HG02678 (cell line): ENCODE results near the gene NECAB3.

Experiments
- ATAC-seq: cut with Tn5 transposase; IDR thresholded peaks from one replicate; pipeline ENCODE4 v1.9.1; 2021; ENCODE audit warnings: mild to moderate bottlenecking, moderate library complexity; ENCODE audit not compliant: unreplicated experiment

Gene NECAB3

DNA sequence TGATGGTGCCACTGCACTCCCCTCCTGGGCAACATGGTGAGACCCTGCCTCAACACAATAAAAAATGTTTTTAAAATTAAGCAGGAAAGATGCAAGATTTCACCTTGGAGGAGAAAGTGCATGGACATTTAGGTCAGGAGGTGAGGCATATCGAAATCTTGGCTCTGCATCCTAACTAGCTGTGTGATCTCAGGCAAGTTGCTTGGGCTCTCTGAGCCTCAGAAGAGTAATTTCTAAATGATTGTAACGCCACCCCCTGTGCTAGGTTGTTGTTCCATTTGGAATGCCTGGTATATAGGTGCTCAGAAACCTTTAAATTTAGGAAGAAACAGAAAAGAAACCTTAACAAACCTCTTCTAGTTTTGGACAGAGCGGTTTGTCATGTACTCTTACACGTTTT, 48.0 kb downstream of the NECAB3 start:
- no peak for ATAC-seq

DNA sequence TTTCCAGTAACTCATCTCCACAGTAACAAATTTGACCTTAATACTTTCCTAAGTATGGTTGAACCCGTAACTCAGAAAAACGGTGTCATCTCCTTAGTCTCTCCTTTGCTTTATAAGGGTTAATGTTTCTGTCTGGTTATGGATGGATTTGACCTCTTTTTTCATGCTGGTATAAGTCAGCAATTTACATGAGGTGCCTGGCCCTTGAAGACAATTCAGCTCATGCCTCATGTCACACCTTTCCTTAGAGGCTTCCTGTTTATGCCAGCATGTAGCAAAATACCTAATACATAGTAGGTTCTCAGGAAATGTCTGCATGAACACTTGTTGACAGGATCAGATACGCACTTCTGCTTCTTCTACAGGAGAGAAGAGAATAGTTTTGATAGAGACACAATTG, 49.8 kb downstream of the NECAB3 start:
- ATAC-seq: no peak

DNA sequence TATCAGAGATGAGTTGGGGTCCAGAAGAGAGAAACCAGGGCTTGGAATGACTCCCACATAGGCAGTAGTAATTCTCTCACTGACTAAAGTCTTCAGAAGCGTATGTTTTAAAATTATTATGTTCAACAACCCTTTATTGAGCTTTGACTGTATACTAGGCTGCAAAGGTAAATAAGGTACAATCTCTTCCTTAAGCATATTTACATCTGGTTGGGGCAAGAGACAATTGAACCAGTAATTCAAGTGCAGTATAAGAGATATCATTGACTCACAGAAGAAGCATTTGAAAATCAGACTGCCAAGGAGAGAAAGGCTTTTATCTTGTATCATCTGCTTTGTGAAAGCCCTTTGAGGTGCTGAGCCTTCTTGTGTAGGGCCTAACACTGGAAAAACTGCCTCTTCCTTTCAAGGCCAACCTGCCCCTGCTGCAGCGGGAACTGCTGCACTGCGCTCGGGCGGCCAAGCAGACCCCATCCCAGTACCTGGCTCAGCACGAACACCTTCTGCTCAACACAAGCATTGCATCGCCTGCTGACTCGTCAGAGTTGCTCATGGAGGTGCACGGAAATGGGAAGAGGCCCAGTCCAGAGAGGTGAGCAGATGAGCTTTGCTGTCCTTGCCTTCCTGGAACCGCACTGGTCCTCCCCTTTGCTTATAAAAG, 51.4 kb downstream of the NECAB3 start:
- ATAC-seq: no peak

DNA sequence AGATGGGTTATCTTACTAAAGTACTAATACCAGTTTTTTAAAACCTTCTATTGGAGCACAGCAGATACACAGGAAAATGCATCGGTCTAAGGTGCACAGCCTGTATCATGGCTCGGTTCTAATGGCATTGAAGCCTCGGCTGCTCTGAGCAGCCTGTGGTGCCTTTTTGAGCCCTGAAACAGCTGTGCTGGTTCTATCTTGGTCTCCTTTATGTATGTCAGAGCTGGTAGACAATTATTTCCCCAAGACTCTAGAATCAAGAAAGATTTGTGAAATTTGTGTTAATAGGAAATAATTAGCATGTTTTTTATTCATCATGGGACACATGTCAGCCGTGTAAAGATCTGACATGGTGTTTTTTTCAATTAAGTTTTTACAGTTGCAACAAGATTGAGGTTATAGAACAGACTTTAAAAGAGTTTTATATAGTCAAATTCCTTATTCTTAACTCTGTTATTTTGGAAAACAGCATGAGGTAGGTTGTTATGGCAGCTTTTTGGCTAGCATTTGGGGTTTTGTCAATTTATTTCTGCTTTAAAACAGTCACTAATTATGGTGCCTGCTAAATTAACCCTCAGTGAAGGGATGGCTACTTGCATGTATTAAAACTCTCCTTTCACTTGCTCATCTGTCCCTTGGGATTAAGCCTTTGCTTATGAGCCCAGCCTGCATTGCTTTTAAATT, 52.4 kb downstream of the NECAB3 start:
- no peak for ATAC-seq

DNA sequence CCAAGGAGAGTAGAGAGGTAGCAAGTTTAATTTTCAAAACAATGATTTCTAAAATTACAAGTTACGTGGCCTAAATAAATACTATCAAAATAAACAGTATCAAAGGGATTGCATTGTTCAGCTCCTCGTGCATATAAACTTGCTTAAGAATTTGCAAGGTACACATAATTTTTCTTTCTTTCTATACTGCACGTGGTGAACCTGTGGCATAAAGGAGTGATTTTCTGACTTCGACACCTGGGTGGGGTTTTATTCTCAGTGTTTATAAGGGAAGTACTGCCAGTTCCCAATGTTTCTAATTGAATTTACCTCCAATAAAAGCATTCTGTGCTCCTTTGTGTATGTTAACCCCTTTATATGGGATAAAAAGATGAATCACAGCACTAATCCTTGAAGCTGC, 62.2 kb downstream of the NECAB3 start:
- ATAC-seq: no peak

DNA sequence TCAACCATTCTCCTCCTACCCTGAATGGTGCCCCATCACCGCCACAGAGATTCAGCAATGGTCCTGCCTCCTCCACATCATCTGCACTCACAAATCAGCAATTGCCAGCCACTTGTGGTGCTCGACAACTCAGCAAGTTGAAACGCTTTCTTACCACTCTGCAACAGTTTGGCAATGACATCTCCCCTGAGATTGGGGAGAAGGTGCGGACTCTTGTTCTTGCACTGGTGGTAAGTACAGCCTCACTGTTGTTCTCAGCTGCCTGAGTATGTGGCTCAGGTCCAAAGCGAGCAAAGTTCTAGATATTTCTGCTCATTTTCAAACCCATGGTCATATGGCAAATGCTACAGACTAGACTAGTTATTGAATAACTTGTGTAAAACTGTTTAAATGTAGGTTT, 63.1 kb downstream of the NECAB3 start:
- no peak for ATAC-seq

DNA sequence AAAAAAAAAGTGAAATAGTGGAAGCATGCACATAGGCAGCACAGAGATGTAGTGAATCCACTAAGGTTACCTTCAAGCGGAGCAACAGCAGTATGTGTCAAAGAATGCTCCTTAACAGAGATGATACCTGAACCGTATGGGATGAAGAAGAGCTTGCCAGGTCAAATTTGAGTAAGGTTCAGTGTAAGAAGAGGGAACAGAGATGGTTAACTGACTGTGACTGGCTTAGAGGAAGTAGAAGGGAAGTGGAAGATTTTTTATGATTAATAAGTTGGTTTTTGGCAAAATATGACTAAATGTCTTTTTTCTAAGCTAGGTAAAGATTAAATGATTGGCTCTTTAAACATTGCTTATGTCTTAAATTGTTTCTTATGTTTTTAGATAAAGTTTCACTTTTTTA, 64.7 kb downstream of the NECAB3 start:
- ATAC-seq: no peak
